Activated CD4-positive, alpha-beta T cell treated with anti-CD3 and anti-CD28 coated beads, Interleukin-2, amount 50 U/mL, for 4 hours (primary cell): ENCODE measurements around the gene SCP2.
A peak's percentile ranks its signal among the peaks of the same experiment; 100 is the strongest.

Experiments
- DNase-seq, 2 experiments: peaks; one replicate each; pipeline ENCODE4 v3.0.0-alpha.2; 2020

SCP2 gene

GRCh38 chr1:52927212-52928014 is at the start of gene SCP2:
Gene SCP2, plus strand, starts transcription at chr1:52927276. Its CDS starts 121 bp downstream, at chr1:52927397.
- peak; percentile 72 to 73 for DNase-seq

- no peak for DNase-seq
Measured at GRCh38 chr1:52877554-52877953, 49.5 kb upstream of the SCP2 start.

GRCh38 chr1:52880206-52880605 is 46.9 kb upstream of the SCP2 start:
- no peak for DNase-seq

- DNase-seq: no peak
Measured at GRCh38 chr1:52887483-52887882, 39.6 kb upstream of the SCP2 start.

GRCh38 chr1:52892424-52893215 is 34.5 kb upstream of the SCP2 start:
- no peak for DNase-seq

- DNase-seq: no peak
Measured at GRCh38 chr1:52899445-52899894, 27.6 kb upstream of the SCP2 start.

GRCh38 chr1:52900402-52900801 is 26.7 kb upstream of the SCP2 start:
- no peak for DNase-seq

GRCh38 chr1:52901384-52901783 is 25.7 kb upstream of the SCP2 start:
- DNase-seq: no peak

- no peak for DNase-seq
Measured at GRCh38 chr1:52904208-52904926, 22.7 kb upstream of the SCP2 start.

GRCh38 chr1:52904927-52905698 is 22.0 kb upstream of the SCP2 start:
- peak in 1 of 2 experiments; percentile 5 for DNase-seq

- no peak for DNase-seq
Measured at GRCh38 chr1:52906135-52906603, 20.9 kb upstream of the SCP2 start.

GRCh38 chr1:52907068-52907811 is 19.8 kb upstream of the SCP2 start:
- DNase-seq: no peak

- DNase-seq: no peak
Measured at GRCh38 chr1:52907812-52908153, 19.3 kb upstream of the SCP2 start.

GRCh38 chr1:52911541-52911940 is 15.5 kb upstream of the SCP2 start:
- DNase-seq: no peak

GRCh38 chr1:52913014-52913413 is 14.1 kb upstream of the SCP2 start:
- no peak for DNase-seq

GRCh38 chr1:52913537-52913936 is 13.5 kb upstream of the SCP2 start:
- DNase-seq: no peak

- no peak for DNase-seq
Measured at GRCh38 chr1:52914463-52914862, 12.6 kb upstream of the SCP2 start.

- DNase-seq: no peak
Measured at GRCh38 chr1:52915211-52915854, 11.7 kb upstream of the SCP2 start.

- no peak for DNase-seq
Measured at GRCh38 chr1:52915855-52916220, 11.2 kb upstream of the SCP2 start.

GRCh38 chr1:52916241-52916975 is 10.7 kb upstream of the SCP2 start:
- no peak for DNase-seq

GRCh38 chr1:52917156-52917555 is 9.9 kb upstream of the SCP2 start:
- DNase-seq: no peak
